CD14-positive monocyte (primary cell): ENCODE data around the gene HIF1AN. TPM values are rescaled to one million over a fixed set of nuclear protein-coding genes. Genes with fewer than 3 reads are reported as not detected.

Source experiments
- DNase-seq, 3 donors: peaks; one replicate each; pipeline ENCODE4 v3.0.0-alpha.2; 2011 to 2022
- H2AFZ ChIP-seq: 2 replicates; pipeline ENCODE4 v1.6.0; 2012; ENCODE audit warnings: mild to moderate bottlenecking, low read depth, low read length, inconsistent platforms; ENCODE audit not compliant: insufficient read depth, poor library complexity, severe bottlenecking
- H3K27ac ChIP-seq, 2 donors: 1 replicate in 1 of 2; 2 replicates in 1 of 2; pipeline ENCODE4 v1.5.1; 2012 to 2013; ENCODE audit warnings: low read length in 2 of 2, control low read depth in 1 of 2, inconsistent platforms in 1 of 2, low read depth in 1 of 2, mild to moderate bottlenecking in 1 of 2
- H3K27me3 ChIP-seq, 2 donors: one replicate each; pipeline versions ENCODE4 v1.6.0 to v1.6.1; 2011 to 2013; ENCODE audit warnings: low read length in 2 of 2; ENCODE audit not compliant: control insufficient read depth in 2 of 2, insufficient read depth in 2 of 2
- H3K36me3 ChIP-seq, 2 donors: replicated peaks in 1 of 2; 1 replicate in 1 of 2; 2 replicates in 1 of 2; pipeline versions ENCODE4 v1.5.1 to v1.6.1; 2012 to 2013; ENCODE audit warnings: low read length in 2 of 2, control low read depth in 1 of 2, inconsistent platforms in 1 of 2, mild to moderate bottlenecking in 1 of 2; ENCODE audit not compliant: insufficient read depth in 2 of 2, control insufficient read depth in 1 of 2
- H3K4me1 ChIP-seq, 2 donors: 1 replicate in 1 of 2; 2 replicates in 1 of 2; pipeline versions ENCODE4 v1.5.1 to v1.6.1; 2012 to 2013; ENCODE audit warnings: low read length in 2 of 2, control low read depth in 1 of 2, inconsistent platforms in 1 of 2, mild to moderate bottlenecking in 1 of 2, moderate library complexity in 1 of 2; ENCODE audit not compliant: insufficient read depth in 2 of 2, control insufficient read depth in 1 of 2
- H3K4me2 ChIP-seq: replicated peaks from 2 replicates; pipeline ENCODE3; 2012; ENCODE audit warnings: low read length, moderate library complexity, mild to moderate bottlenecking; ENCODE audit not compliant: poor library complexity, severe bottlenecking; ENCODE audit errors: extremely low read depth
- H3K4me3 ChIP-seq, 3 experiments: fragments of 200-600 bp in 1 of 3; sonication (generic) in 1 of 3; replicated peaks in 1 of 3; 1 replicate in 2 of 3; 2 replicates in 1 of 3; pipeline ENCODE4 v1.5.1; 2011 to 2013; ENCODE audit warnings: low read length in 3 of 3, mild to moderate bottlenecking in 3 of 3, control low read depth in 2 of 3, low read depth in 2 of 3, inconsistent platforms in 1 of 3, moderate library complexity in 1 of 3
- H3K79me2 ChIP-seq: 2 replicates; pipeline ENCODE4 v1.6.0; 2012; ENCODE audit warnings: mild to moderate bottlenecking, control low read depth, inconsistent platforms, low read length, moderate library complexity; ENCODE audit not compliant: insufficient read depth
- H3K9ac ChIP-seq: 2 replicates; pipeline ENCODE4 v1.6.0; 2017; ENCODE audit warnings: low read length, mild to moderate bottlenecking; ENCODE audit not compliant: insufficient read depth, poor library complexity, severe bottlenecking
- H3K9me3 ChIP-seq, 2 donors: replicated peaks in 1 of 2; 1 replicate in 1 of 2; 2 replicates in 1 of 2; pipeline versions ENCODE4 v1.5.1 to v1.6.1; 2012 to 2013; ENCODE audit warnings: low read length in 2 of 2, control low read depth in 1 of 2; ENCODE audit not compliant: control insufficient read depth in 1 of 2, insufficient read depth in 1 of 2
- H4K20me1 ChIP-seq: 2 replicates; pipeline ENCODE4 v1.6.0; 2012; ENCODE audit warnings: mild to moderate bottlenecking, low read length, control low read depth, moderate library complexity; ENCODE audit not compliant: insufficient read depth
- H3K27ac Mint-ChIP-seq, 7 donors: one replicate each; pipeline ENCODE4 v1.8.0; 2020; ENCODE audit warnings: mild to moderate bottlenecking in 7 of 7, mixed read lengths in 7 of 7, moderate library complexity in 6 of 7, inconsistent platforms in 2 of 7
- H3K27me3 Mint-ChIP-seq, 3 donors: one replicate each; pipeline ENCODE4 v1.8.0; 2021 to 2022; ENCODE audit warnings: low read depth in 3 of 3, mild to moderate bottlenecking in 3 of 3, mixed read lengths in 3 of 3, moderate library complexity in 3 of 3, inconsistent platforms in 1 of 3
- H3K36me3 Mint-ChIP-seq, 2 donors: one replicate each; pipeline ENCODE4 v1.8.0; 2020; ENCODE audit warnings: mixed read lengths in 2 of 2, inconsistent platforms in 1 of 2, mild to moderate bottlenecking in 1 of 2
- H3K4me1 Mint-ChIP-seq: one replicate; pipeline ENCODE4 v1.8.0; 2020; ENCODE audit warnings: mild to moderate bottlenecking, mixed read lengths
- H3K4me3 Mint-ChIP-seq, 2 donors: one replicate each; pipeline ENCODE4 v1.8.0; 2020; ENCODE audit warnings: mild to moderate bottlenecking in 2 of 2, mixed read lengths in 2 of 2, moderate library complexity in 1 of 2
- H3K9me3 Mint-ChIP-seq, 7 donors: one replicate each; pipeline ENCODE4 v1.8.0; 2020 to 2022; ENCODE audit warnings: mixed read lengths in 7 of 7, mild to moderate bottlenecking in 6 of 7, moderate library complexity in 6 of 7, inconsistent platforms in 2 of 7
- WGBS: methylation state at CpG from one replicate; pipeline ENCODE4 v1.1.5; 2013; ENCODE audit warnings: missing lambda C conversion rate; ENCODE audit not compliant: insufficient coverage; 5-methylcytosine and 5-hydroxymethylcytosine counted together
- intact Hi-C, 2 donors: fragments of 100-400 bp; cut with micrococcal nuclease; formaldehyde crosslinking; loops; one replicate each; pipeline versions ENCODE4 v1.15.0 to v1.15.1; 2023
- polyA plus RNA-seq, 3 donors: library from polyadenylated mRNA; depleted of rRNA in 1 of 3; unstranded in 2 of 3; stranded (reverse) in 1 of 3; fragments of 300-500 nt in 2 of 3; fragments of >200 nt in 1 of 3; fragmentation: Illumina TruSeq in 2 of 3; gene quantifications; 1 replicate in 2 of 3; 2 replicates in 1 of 3; pipeline ENCODE4 v1.2.3, GENCODE V29; 2012 to 2021
- TF ChIP-seq, protein P1 (sequence below): fragments of 200-600 bp; IDR thresholded peaks from one replicate; pipeline ENCODE4 v1.8.0; 2022; ENCODE audit warnings: antibody characterized with exemption, mild to moderate bottlenecking

Gene HIF1AN
- polyA plus RNA-seq, 3 donors = 8.5 to 25.3 (median 17.2) TPM

GRCh38 chr10:100506596-100507356 is 29.0 kb upstream of the HIF1AN start:
- no peak overlapping the region for H3K27ac Mint-ChIP-seq

DNA sequence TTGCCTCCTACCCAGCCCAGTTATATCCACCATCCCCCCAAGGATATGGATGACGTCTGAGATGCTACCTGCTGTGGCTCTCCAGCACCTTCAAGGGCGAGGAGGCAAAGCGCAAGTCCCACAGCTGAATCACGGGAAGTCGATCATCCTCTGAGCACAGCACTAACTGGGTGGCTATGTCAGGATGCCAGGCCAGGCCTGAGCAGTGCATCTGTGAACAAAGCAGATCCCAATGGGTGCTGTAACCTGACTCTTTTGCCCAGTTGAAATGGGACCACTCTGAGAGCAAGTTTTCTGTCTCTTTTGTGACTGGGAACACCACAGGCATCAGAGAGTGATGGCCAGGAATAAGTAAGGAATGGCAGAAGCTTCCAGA is 28.4 kb upstream of the HIF1AN start:
- 94% methylated on average over 5 of the region's 5 CpGs for WGBS
- H2AFZ ChIP-seq = no peak overlapping the region
- no peak overlapping the region for H3K4me3 Mint-ChIP-seq
- no peaks in the 10 kb centered on the region for H3K79me2 ChIP-seq
- no peaks in the 10 kb centered on the region for H4K20me1 ChIP-seq
- no peak overlapping the region for H3K4me3 ChIP-seq
- H3K9ac ChIP-seq = no peak overlapping the region
- H3K36me3 Mint-ChIP-seq = peaks cover 46 to 59% of the 10 kb centered on the region in 2 donors
- TF ChIP-seq, protein P1, sequence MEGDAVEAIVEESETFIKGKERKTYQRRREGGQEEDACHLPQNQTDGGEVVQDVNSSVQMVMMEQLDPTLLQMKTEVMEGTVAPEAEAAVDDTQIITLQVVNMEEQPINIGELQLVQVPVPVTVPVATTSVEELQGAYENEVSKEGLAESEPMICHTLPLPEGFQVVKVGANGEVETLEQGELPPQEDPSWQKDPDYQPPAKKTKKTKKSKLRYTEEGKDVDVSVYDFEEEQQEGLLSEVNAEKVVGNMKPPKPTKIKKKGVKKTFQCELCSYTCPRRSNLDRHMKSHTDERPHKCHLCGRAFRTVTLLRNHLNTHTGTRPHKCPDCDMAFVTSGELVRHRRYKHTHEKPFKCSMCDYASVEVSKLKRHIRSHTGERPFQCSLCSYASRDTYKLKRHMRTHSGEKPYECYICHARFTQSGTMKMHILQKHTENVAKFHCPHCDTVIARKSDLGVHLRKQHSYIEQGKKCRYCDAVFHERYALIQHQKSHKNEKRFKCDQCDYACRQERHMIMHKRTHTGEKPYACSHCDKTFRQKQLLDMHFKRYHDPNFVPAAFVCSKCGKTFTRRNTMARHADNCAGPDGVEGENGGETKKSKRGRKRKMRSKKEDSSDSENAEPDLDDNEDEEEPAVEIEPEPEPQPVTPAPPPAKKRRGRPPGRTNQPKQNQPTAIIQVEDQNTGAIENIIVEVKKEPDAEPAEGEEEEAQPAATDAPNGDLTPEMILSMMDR = no peak
- H3K27ac Mint-ChIP-seq = no peak overlapping the region
- no peaks in the 10 kb centered on the region for H3K9me3 ChIP-seq
- no peaks in the 10 kb centered on the region for H3K27me3 Mint-ChIP-seq
- peaks cover 26 to 47% of the 10 kb centered on the region in 2 donors for H3K36me3 ChIP-seq
- no peaks in the 10 kb centered on the region for H3K27me3 ChIP-seq
- no peaks in the 10 kb centered on the region for H3K9me3 Mint-ChIP-seq
- H3K4me1 ChIP-seq = peaks cover 12% of the 10 kb centered on the region in 2 donors
- intact Hi-C loops = no loop called here
- H3K4me1 Mint-ChIP-seq = peaks cover 10% of the 10 kb centered on the region
- no peak for DNase-seq
- no peak overlapping the region for H3K27ac ChIP-seq
- H3K4me2 ChIP-seq = no peak overlapping the region

More at GRCh38 chr10:100506596-100507356, 29.0 kb upstream of the HIF1AN start:
- Histone ChIP-seq H3K79me2 (no peaks in the 10 kb centered on the region), H4K20me1 (no peaks in the 10 kb centered on the region), H3K4me3 (no peak overlapping the region), H3K27me3 (no peaks in the 10 kb centered on the region), H3K4me2 (no peak overlapping the region), H3K9ac (no peak overlapping the region), H3K27ac (no peak overlapping the region), H3K9me3 (no peaks in the 10 kb centered on the region), H2AFZ (no peak overlapping the region), H3K36me3 (peaks cover 32 to 52% of the 10 kb centered on the region in 2 donors), H3K4me1 (peaks cover 12% of the 10 kb centered on the region in 2 donors)
- Mint-ChIP-seq H3K36me3 (peaks cover 50 to 60% of the 10 kb centered on the region in 2 donors), H3K9me3 (no peaks in the 10 kb centered on the region), H3K27me3 (no peaks in the 10 kb centered on the region), H3K4me3 (no peak overlapping the region), H3K4me1 (peaks cover 12% of the 10 kb centered on the region)
- whole genome bisulfite sequencing = 94% methylated on average over 4 of the region's 5 CpGs
- intact Hi-C loops = no loop called here
- TF ChIP-seq, protein P1 = no peak
- DNase-seq = no peak
